ENCODE data around the gene MMP24OS. TPM values are rescaled to one million over a fixed set of nuclear protein-coding genes. Genes with fewer than 3 reads are reported as not detected.

MMP24OS gene
- total and polyA plus RNA-seq, 2 of the 4 experiments (the other 2 are of a cell fraction), result 5.9 to 64.9 TPM

DNA sequence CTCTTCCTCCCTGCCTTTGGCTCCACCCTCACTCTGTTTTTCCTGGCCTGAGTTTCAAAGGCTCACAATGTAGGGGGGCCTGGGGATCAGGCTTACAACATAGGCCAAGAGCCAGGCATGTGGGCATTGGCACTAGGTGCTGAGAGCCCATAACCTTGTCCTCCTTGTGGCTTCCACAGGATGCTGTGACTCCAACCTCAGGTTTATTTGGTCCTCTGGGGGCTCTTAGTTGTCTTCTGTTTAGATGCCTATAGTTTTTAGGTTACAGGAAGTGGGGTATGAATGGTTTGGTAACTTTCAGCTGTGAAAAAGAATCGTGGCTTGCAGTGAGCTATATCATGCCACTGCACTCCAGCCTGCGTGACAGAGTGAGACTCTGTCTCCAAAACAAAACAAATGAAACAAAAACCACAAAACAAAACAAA lies 25.9 kb downstream of the MMP24OS start:
- ChIA-PET POLR2A (ENCODE audit: unreplicated experiment) (interaction anchor here (0.5 kb wide), 1 partner anchor 11 kb away, joined by 10 read pairs; no protein-coding TSS in a partner anchor), CTCF (no interaction called here)
- H2BK20ac ChIP-seq (ENCODE audit: low read depth, low read length), result no peak overlapping the region
- no peaks in the 10 kb centered on the region for H3K27me3 ChIP-seq (ENCODE audit: control insufficient read depth, insufficient read depth, low read length)
- 33% methylated on average over 1 of the region's 2 CpGs; no CpG with 5 or more reads in 1 of the 2 experiments for WGBS, 2 experiments (ENCODE audit: extremely low coverage in 2 of 2, insufficient read length in 1 of 2)
- H2AK5ac ChIP-seq (ENCODE audit: low read depth, low read length), result no peak overlapping the region
- no peak overlapping the region for H2BK15ac ChIP-seq (ENCODE audit: low read depth, low read length)
- no peaks in the 10 kb centered on the region for H3K9me3 ChIP-seq (ENCODE audit: control insufficient read depth, insufficient read depth, low read length)
- no peak overlapping the region for H4K91ac ChIP-seq (ENCODE audit: insufficient read depth, low read depth, low read length)
- H2BK120ac ChIP-seq (ENCODE audit: low read depth, low read length), result no peak overlapping the region
- no TSS peak for BruUV-seq (replicated peaks)
- H4K8ac ChIP-seq (ENCODE audit: low read depth in 2 of 2, low read length in 2 of 2), result no peak overlapping the region
- no peak overlapping the region for H3K23ac ChIP-seq (ENCODE audit: low read depth, low read length)
- H3K27ac ChIP-seq (ENCODE audit: insufficient read depth, low read length), result no peak overlapping the region
- no peak overlapping the region for H4K5ac ChIP-seq (ENCODE audit: low read depth, low read length)
- H3K56ac ChIP-seq (ENCODE audit: extremely low read depth, insufficient read depth, low read length), result no peak overlapping the region
- H2BK5ac ChIP-seq (ENCODE audit: low read depth, low read length, poor library complexity, severe bottlenecking), result no peak overlapping the region
- H4K20me1 ChIP-seq (ENCODE audit: insufficient read depth, low read length), result no peaks in the 10 kb centered on the region
- no peak overlapping the region for H3K9ac ChIP-seq (ENCODE audit: low read depth, low read length)
- in situ Hi-C loops (cut with MboI; ENCODE audit: low sequenced_read_pairs), result loop anchor here (25.0 kb wide), 1 partner anchor 390 kb away; the partner anchor contains the start of gene GGT7
- no peak overlapping the region for H3K4me3 ChIP-seq (ENCODE audit: insufficient read depth, low read depth, low read length)
- no peak overlapping the region for H2AK9ac ChIP-seq (replicated peaks; ENCODE audit: low read depth, low read length, poor library complexity)
- H3K9me1 ChIP-seq (ENCODE audit: insufficient read depth, low read length), result peaks cover 5% of the 10 kb centered on the region; the same call in 1 of the 2 replicates
- intact Hi-C loops (cut with micrococcal nuclease), result no loop called here
- no peak for DNase-seq
- no peak overlapping the region for H3K4me2 ChIP-seq (ENCODE audit: low read depth, low read length)
- H3K14ac ChIP-seq (replicated peaks; ENCODE audit: low read depth, low read length), result no peak overlapping the region
- no peak overlapping the region for H2AFZ ChIP-seq (replicated peaks; ENCODE audit: low read length, poor library complexity)
- no peak overlapping the region for H3K18ac ChIP-seq (ENCODE audit: low read depth, low read length)
- TF ChIP-seq MXI1 (IDR thresholded peaks at IDR 0.05; ENCODE audit: borderline replicate concordance, low read depth, low read length), result no peak
- TF ChIP-seq RCOR1 (IDR thresholded peaks at IDR 0.05; ENCODE audit: insufficient replicate concordance, low read length), result no peak
- TF ChIP-seq POLR2A (IDR thresholded peaks at IDR 0.05; ENCODE audit: low read depth, low read length), result no peak
- TF ChIP-seq, protein P1, sequence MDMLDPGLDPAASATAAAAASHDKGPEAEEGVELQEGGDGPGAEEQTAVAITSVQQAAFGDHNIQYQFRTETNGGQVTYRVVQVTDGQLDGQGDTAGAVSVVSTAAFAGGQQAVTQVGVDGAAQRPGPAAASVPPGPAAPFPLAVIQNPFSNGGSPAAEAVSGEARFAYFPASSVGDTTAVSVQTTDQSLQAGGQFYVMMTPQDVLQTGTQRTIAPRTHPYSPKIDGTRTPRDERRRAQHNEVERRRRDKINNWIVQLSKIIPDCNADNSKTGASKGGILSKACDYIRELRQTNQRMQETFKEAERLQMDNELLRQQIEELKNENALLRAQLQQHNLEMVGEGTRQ (IDR thresholded peaks at IDR 0.05; ENCODE audit: low read depth, low read length), result no peak
- no peak for TF ChIP-seq RAD21 (IDR thresholded peaks at IDR 0.05; ENCODE audit: low read length)
- TF ChIP-seq, protein P2, sequence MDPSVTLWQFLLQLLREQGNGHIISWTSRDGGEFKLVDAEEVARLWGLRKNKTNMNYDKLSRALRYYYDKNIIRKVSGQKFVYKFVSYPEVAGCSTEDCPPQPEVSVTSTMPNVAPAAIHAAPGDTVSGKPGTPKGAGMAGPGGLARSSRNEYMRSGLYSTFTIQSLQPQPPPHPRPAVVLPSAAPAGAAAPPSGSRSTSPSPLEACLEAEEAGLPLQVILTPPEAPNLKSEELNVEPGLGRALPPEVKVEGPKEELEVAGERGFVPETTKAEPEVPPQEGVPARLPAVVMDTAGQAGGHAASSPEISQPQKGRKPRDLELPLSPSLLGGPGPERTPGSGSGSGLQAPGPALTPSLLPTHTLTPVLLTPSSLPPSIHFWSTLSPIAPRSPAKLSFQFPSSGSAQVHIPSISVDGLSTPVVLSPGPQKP (IDR thresholded peaks at IDR 0.05; ENCODE audit: borderline replicate concordance, low read depth, low read length), result no peak
- TF ChIP-seq MAFK (IDR thresholded peaks at IDR 0.05; ENCODE audit: low read depth, low read length), result no peak
- no peak for TF ChIP-seq FOS (IDR thresholded peaks at IDR 0.05; ENCODE audit: low read depth, low read length)
- no peak for TF ChIP-seq BHLHE40 (IDR thresholded peaks at IDR 0.05; ENCODE audit: low read depth, low read length)
- no peak for TF ChIP-seq MAZ (IDR thresholded peaks at IDR 0.05; ENCODE audit: borderline replicate concordance, low read depth, low read length)
- no peak for TF ChIP-seq CHD1 (IDR thresholded peaks at IDR 0.05; ENCODE audit: low read depth, low read length)
- TF ChIP-seq, protein P3, sequence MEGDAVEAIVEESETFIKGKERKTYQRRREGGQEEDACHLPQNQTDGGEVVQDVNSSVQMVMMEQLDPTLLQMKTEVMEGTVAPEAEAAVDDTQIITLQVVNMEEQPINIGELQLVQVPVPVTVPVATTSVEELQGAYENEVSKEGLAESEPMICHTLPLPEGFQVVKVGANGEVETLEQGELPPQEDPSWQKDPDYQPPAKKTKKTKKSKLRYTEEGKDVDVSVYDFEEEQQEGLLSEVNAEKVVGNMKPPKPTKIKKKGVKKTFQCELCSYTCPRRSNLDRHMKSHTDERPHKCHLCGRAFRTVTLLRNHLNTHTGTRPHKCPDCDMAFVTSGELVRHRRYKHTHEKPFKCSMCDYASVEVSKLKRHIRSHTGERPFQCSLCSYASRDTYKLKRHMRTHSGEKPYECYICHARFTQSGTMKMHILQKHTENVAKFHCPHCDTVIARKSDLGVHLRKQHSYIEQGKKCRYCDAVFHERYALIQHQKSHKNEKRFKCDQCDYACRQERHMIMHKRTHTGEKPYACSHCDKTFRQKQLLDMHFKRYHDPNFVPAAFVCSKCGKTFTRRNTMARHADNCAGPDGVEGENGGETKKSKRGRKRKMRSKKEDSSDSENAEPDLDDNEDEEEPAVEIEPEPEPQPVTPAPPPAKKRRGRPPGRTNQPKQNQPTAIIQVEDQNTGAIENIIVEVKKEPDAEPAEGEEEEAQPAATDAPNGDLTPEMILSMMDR (conservative IDR thresholded peaks at IDR 0.05; ENCODE audit: low read depth, low read length), result no peak
- TF ChIP-seq RFX5 (IDR thresholded peaks at IDR 0.05; ENCODE audit: low read depth, low read length), result no peak
- TF ChIP-seq SMC3 (IDR thresholded peaks at IDR 0.05; ENCODE audit: low read depth, low read length), result no peak
- no peak for TF ChIP-seq NFE2L2 (IDR thresholded peaks at IDR 0.05; ENCODE audit: low read depth, low read length)
- dilution Hi-C loops (cut with HindIII; ENCODE audit: low sequenced_read_pairs, unreplicated experiment), result no loop called here
- H3K4ac ChIP-seq (ENCODE audit: low read depth, low read length), result no peak overlapping the region
- peaks cover 5% of the 10 kb centered on the region; the same call in 1 of the 2 replicates for H3K4me1 ChIP-seq (ENCODE audit: control insufficient read depth, insufficient read depth, low read length)
- H3K79me1 ChIP-seq (ENCODE audit: low read depth in 1 of 2, low read length in 2 of 2), result 0 out of 4 replicates have a peak, but pooled peaks cover 0 to 3% of the 10 kb centered on the region in 2 experiments
- H3K36me3 ChIP-seq (ENCODE audit: control insufficient read depth, insufficient read depth, low read length), result no peaks in the 10 kb centered on the region
- no peak; the same call in 1 of the 2 replicates for ATAC-seq (ENCODE audit: low read depth)
